Endodermal cell (in vitro differentiated cells): ENCODE measurements around the gene SH3TC1. TPM values are rescaled to one million over a fixed set of nuclear protein-coding genes. Genes with fewer than 3 reads are reported as not detected.

Experiments used
- DNase-seq: peaks from one replicate; pipeline ENCODE4 v3.0.0-alpha.2; 2017
- H3K27ac ChIP-seq: 2 replicates; pipeline ENCODE4 v1.5.1; 2013; ENCODE audit warnings: mild to moderate bottlenecking, low read depth, low read length, moderate library complexity
- H3K27me3 ChIP-seq: 2 replicates; pipeline ENCODE4 v1.6.1; 2013; ENCODE audit warnings: mild to moderate bottlenecking, low read length, moderate library complexity; ENCODE audit not compliant: insufficient read depth, control insufficient read depth, poor library complexity, severe bottlenecking
- H3K36me3 ChIP-seq: 2 replicates; pipeline ENCODE4 v1.7.0; 2013; ENCODE audit warnings: mild to moderate bottlenecking, low read length, moderate library complexity; ENCODE audit not compliant: control insufficient read depth, insufficient read depth
- H3K4me1 ChIP-seq: one replicate; pipeline ENCODE4 v1.7.0; 2013; ENCODE audit warnings: low read length; ENCODE audit not compliant: control insufficient read depth, insufficient read depth
- H3K4me3 ChIP-seq: 2 replicates; pipeline ENCODE4 v1.5.1; 2013; ENCODE audit warnings: mild to moderate bottlenecking, low read length, moderate library complexity
- H3K9ac ChIP-seq: 2 replicates; pipeline ENCODE4 v1.6.1; 2013; ENCODE audit warnings: mild to moderate bottlenecking, low read length, moderate library complexity; ENCODE audit not compliant: poor library complexity, severe bottlenecking; ENCODE audit errors: extremely low read depth
- H3K9me3 ChIP-seq: 2 replicates; pipeline ENCODE4 v1.6.1; 2013; ENCODE audit warnings: mild to moderate bottlenecking, low read length, moderate library complexity; ENCODE audit not compliant: control insufficient read depth
- H3K27ac Mint-ChIP-seq: 2 replicates; pipeline ENCODE4 v1.8.0; 2020; ENCODE audit warnings: mixed read lengths
- H3K27me3 Mint-ChIP-seq: 2 replicates; pipeline ENCODE4 v1.8.0; 2021; ENCODE audit warnings: mild to moderate bottlenecking, mixed read lengths; ENCODE audit not compliant: insufficient read depth
- H3K36me3 Mint-ChIP-seq: 2 replicates; pipeline ENCODE4 v1.8.0; 2020; ENCODE audit warnings: low read depth, mixed read lengths
- H3K4me1 Mint-ChIP-seq: 2 replicates; pipeline ENCODE4 v1.8.0; 2020; ENCODE audit warnings: mixed read lengths
- H3K4me3 Mint-ChIP-seq: 2 replicates; pipeline ENCODE4 v1.8.0; 2020; ENCODE audit warnings: mild to moderate bottlenecking, moderate library complexity, mixed read lengths
- H3K9me3 Mint-ChIP-seq: 2 replicates; pipeline ENCODE4 v1.8.0; 2020; ENCODE audit warnings: mild to moderate bottlenecking, mixed read lengths
- WGBS, 2 experiments: methylation state at CpG; one replicate each; pipeline versions ENCODE4 v1.1.5 to v1.1.7; 2013; ENCODE audit warnings: missing lambda C conversion rate in 2 of 2, mixed read lengths in 1 of 2; ENCODE audit not compliant: insufficient coverage in 1 of 2, insufficient read length in 1 of 2; 5-methylcytosine and 5-hydroxymethylcytosine counted together
- total RNA-seq, 2 donors: library from RNA; stranded (reverse); fragmentation: NEBNext Ultra II Directional in 1 of 2; extraction: Animal tissue kit (Norgen Biotek cat#: 25700) in 1 of 2; gene quantifications; 2 replicates in 1 of 2; 3 replicates in 1 of 2; pipeline ENCODE4 v1.2.1, GENCODE V29; 2021
- TF ChIP-seq, protein P1 (sequence below): fragments of 200-600 bp; sonication (generic); conservative IDR thresholded peaks from 2 replicates; pipeline ENCODE4 v1.5.0; 2021; ENCODE audit warnings: antibody characterized with exemption, mild to moderate bottlenecking

The SH3TC1 gene
- total RNA-seq, 2 donors from 2014 or later = 1.9 to 2.6 TPM

DNA sequence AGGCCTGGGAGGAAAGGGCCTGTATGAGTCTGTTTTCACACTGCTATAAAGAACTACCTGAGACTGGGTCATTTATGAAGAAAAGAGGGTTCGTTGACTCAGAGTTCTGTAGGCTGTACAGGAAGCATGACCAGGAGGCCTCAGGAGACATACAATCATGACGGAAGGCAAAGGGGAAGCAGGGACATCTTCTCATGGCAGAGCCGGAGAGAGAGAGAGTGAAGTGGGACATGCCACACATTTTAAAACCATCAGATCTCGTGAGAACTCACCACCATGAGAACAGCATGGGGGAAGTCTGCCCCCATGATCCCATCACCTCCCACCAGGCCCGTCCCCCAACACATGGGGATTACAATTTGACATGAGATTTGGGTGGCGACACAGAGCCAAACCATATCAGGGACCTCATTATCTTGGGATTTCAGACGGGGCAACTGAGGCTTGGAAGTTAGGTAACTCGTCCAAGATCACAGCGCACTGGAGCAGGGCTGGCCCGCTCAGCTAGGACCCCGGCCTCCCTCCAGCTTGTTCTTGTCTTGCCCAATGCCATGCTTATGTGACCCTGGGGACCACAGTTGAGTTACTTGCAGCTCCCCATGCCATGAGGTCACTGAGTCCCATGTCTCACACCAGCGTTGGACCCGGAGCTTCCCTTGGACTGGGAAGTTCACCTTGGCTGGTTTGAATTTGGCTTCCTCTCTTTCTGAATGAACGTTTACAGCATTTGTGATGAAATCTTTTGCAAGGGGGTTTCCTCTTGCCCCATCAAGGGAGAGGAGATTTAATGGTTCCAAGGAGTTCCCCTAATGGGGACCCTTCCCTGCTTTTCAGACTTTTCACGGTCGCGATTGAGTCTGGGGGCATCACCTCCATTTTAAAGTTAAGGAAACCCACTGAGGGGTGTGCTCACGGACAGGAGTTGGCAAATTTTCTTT is 88.5 kb downstream of the SH3TC1 start:
- 94% methylated on average over 12 to 18 of the region's 18 CpGs for WGBS, 2 experiments
- Mint-ChIP-seq H3K36me3 (no peaks in the 10 kb centered on the region), H3K27ac (no peak overlapping the region), H3K4me1 (no peaks in the 10 kb centered on the region), H3K27me3 (no peaks in the 10 kb centered on the region), H3K4me3 (no peak overlapping the region), H3K9me3 (no peaks in the 10 kb centered on the region)
- Histone ChIP-seq H3K9ac (no peak overlapping the region), H3K36me3 (no peaks in the 10 kb centered on the region), H3K27ac (no peak overlapping the region), H3K4me1 (no peaks in the 10 kb centered on the region), H3K9me3 (no peaks in the 10 kb centered on the region), H3K4me3 (no peak overlapping the region), H3K27me3 (no peaks in the 10 kb centered on the region)
- no peak for DNase-seq
- TF ChIP-seq, protein P1, sequence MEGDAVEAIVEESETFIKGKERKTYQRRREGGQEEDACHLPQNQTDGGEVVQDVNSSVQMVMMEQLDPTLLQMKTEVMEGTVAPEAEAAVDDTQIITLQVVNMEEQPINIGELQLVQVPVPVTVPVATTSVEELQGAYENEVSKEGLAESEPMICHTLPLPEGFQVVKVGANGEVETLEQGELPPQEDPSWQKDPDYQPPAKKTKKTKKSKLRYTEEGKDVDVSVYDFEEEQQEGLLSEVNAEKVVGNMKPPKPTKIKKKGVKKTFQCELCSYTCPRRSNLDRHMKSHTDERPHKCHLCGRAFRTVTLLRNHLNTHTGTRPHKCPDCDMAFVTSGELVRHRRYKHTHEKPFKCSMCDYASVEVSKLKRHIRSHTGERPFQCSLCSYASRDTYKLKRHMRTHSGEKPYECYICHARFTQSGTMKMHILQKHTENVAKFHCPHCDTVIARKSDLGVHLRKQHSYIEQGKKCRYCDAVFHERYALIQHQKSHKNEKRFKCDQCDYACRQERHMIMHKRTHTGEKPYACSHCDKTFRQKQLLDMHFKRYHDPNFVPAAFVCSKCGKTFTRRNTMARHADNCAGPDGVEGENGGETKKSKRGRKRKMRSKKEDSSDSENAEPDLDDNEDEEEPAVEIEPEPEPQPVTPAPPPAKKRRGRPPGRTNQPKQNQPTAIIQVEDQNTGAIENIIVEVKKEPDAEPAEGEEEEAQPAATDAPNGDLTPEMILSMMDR = no peak

DNA sequence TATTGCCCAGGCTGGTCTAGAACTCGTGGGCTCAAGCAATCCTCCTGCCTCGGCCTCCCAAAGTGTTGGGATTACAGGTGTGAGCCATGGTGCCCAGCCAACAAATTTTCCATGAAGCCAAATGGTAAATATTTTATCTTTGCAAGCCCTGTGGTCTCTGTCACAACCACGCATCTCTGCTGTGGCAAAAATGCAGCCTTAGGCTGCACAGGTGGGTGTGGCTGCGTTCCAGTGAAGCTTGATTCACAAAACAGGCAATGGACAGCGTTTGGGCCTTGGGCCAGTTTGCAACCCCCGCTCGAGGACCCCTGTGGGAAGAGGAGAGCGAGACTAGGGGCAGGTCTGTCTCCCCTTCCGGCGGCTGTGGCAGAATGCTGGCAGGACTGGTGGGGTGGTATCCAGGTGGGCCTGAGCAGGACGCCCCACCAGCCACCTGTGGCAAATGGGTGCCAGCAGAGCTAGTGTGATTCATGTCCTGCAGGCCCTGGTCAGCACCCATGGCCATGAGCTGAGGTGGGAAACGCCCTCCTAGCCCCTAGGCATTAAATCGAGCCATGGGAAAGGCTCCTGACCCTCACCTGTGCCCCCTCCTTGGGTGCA is 90.2 kb downstream of the SH3TC1 start:
- Mint-ChIP-seq H3K4me1 (no peaks in the 10 kb centered on the region), H3K27me3 (no peaks in the 10 kb centered on the region), H3K9me3 (no peaks in the 10 kb centered on the region), H3K4me3 (no peak overlapping the region), H3K27ac (no peak overlapping the region), H3K36me3 (no peaks in the 10 kb centered on the region)
- 87 to 92% methylated on average over 11 to 13 of the region's 13 CpGs for WGBS, 2 experiments
- no peaks in the 10 kb centered on the region for H3K4me1 ChIP-seq
- TF ChIP-seq, protein P1 = no peak
- peak; percentile 40 for DNase-seq
- H3K36me3 ChIP-seq = no peaks in the 10 kb centered on the region
- H3K27ac ChIP-seq = no peak overlapping the region
- H3K27me3 ChIP-seq = no peaks in the 10 kb centered on the region
- no peak overlapping the region for H3K4me3 ChIP-seq
- H3K9me3 ChIP-seq = no peaks in the 10 kb centered on the region
- H3K9ac ChIP-seq = no peak overlapping the region

DNA sequence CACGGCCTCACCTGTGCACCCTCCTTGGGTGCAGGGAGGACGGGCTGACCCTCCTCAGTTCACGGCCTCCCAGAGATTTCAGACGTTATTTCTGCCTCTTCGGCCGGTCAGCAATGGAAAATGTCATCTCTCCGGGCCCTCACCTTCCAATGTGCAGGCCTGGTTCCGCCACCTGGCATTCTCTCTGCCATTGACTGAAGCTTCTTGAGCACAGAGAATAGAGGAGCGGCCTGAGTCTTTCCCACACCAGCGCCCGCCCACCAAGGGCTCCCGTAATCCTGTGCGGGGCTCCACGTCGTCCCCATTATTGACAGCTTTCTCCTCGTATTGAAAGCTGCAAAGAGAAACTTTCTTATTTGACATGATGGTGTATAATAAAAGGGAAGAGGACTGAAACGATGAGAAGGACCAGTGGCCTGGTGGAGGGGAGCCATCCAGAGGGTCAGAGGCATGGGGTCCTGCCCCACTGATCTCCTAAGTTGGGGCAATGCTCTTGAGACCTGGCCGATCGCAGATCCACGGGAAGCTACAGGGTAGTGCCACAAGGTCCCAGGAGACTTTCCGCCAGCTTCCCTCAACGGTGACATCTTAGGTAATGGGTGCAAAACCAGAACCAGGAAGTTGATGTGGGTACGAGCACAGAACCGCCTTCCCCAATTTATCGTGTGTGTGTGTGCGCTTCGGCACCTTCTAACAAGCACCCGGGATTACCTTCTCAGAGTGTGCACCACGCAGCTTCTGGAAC is 91.0 kb downstream of the SH3TC1 start:
- Histone ChIP-seq H3K27ac (no peak overlapping the region), H3K36me3 (no peaks in the 10 kb centered on the region), H3K9me3 (no peaks in the 10 kb centered on the region), H3K27me3 (no peaks in the 10 kb centered on the region), H3K4me1 (no peaks in the 10 kb centered on the region), H3K9ac (no peak overlapping the region), H3K4me3 (no peak overlapping the region)
- no peaks in the 10 kb centered on the region for H3K27me3 Mint-ChIP-seq
- peak; percentile 22 for DNase-seq
- no peaks in the 10 kb centered on the region for H3K9me3 Mint-ChIP-seq
- H3K4me1 Mint-ChIP-seq = no peaks in the 10 kb centered on the region
- H3K36me3 Mint-ChIP-seq = peaks cover 4% of the 10 kb centered on the region
- no peak overlapping the region for H3K27ac Mint-ChIP-seq
- H3K4me3 Mint-ChIP-seq = no peak overlapping the region
- 91 to 92% methylated on average over 23 to 29 of the region's 29 CpGs for WGBS, 2 experiments
- TF ChIP-seq, protein P1 = no peak
